Activated gamma-delta T cell treated with Interleukin-2 at 50 U/mL for 16 hours (primary cell): ENCODE data around the gene PLPP4.

Experiments
- DNase-seq: peaks from one replicate; pipeline ENCODE4 v3.0.0-alpha.2; 2020

The PLPP4 gene

DNA sequence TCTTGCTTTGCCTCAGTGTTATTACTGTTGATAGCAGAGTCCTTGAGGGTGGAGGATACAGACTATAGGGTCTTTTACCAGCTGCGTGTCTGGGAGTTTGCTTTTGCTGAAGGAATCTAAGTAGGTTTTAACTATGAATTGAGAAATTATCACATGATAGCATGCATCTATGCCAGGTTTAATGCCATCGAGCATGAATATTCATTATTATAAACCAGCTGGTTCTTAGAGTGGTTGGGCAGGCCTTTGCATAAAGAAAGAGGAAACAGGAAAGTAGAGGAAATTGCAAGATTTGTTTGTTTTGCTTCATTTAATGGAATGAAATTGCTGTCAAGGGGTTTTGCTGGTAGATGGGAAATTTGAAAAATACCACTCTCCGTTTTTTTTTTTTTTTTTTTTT, 70.7 kb downstream of the PLPP4 start:
- no peak for DNase-seq

DNA sequence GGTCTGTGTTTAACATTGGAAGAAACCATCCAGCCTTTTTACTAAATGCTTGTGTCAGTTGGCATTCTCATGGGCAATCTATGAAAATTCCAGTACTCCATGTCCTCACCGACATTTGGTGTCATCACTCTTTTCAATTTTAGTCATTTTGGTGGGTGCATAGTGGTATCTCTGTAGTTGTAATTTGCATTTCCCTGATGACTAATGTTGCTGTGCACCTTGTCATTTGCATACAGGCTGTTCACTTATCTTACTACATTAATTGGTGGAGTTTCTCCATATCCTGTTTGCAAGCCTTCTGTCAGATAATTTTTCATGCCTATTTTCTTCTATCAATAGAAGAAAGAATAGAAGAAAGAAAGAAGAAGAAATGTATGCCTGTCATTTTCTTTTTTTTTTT, 73.7 kb downstream of the PLPP4 start:
- DNase-seq: no peak

DNA sequence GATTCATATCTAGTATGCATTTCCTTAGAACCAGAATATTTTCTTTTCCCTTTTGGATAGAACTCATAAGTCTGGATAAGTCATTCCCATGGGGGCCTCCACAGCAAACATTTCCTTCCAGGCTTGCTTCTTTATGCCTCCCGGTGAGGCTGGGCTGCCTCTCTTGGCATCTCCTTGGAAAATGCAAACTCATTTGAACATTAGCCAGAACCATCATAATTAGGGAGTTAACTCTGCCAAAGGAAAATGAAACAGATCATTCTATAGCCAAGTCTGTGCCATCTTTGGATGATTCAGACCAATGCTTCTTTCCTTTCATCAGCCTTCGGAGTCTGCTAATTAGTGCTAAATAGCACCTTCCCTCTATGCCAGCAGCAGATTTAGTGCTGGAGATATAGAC, 81.1 kb downstream of the PLPP4 start:
- no peak for DNase-seq

DNA sequence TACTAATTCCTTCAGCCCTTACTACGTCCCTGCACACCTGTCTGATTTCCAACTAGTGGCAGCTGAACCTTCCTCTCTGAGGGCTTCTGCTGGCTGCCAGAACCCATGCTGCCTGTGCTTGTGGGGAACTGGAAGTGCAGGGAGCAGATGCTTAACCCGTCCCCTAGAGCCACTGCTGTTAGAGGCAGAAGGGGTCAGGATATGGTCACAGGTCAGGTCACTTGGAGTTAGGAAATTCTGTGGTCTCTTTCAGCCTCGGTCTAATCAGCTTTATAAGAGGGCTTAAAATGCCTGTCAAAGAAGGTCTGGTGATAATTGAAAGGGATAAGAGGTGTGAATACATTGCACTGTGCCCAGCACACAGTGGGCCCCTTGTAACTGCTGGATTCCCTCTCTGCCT, 82.0 kb downstream of the PLPP4 start:
- no peak for DNase-seq

DNA sequence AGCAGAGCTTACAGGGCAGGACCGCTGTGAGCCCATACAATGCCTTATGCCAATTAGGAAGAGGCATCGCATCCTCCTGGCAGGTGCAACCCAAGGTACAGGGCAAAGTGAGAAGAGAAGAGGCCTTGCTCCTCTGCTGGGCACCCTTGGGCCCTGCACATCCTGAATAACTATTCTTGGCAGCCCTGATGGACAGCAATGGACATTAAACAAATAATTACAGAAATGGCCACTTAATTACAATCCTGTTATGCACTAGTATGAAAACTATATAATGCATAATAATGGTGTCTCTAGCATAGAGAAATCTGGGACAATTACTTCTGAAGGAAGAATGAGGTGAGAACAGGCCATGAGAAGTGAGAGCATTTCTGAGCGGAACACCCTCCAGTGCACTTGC, 83.5 kb downstream of the PLPP4 start:
- DNase-seq: no peak

DNA sequence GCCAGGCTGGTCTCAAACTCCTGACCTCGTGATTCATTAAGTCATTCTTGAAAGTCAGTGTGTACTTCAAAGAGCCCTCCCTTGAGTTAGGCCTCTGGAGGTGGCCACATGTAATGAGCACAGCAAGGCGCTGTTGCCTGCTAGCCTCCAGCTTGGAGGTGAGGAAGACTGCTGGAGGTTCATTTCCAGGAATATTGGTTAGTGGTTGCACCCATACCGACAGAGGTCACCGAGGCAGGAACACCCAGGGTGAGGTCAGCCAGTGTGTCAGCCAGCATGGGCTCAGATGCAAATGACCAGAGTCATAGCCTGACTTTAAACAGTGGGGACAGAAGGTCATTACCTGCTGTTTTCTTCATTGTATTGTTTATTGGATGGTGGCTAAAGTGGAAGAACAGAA, 85.0 kb downstream of the PLPP4 start:
- no peak for DNase-seq

DNA sequence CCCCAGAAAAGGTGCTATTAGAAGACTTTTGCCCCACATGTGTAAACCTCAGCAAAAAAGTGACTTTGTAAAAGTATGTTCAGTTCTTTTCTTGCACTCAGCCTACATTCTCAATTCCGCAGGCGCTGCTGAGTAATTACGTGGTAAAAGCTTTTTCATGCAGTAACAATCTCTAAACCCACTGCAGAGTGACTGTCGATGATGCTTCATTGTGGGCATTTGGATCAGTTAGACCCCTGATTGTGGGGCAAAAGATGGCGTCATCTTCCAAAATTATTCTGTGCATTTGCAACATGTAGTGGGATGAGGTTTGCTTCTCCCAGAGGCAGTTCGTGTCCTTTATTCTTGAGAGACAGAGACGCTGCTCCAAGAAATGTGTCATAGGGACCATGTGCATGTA, 85.6 kb downstream of the PLPP4 start:
- DNase-seq: no peak

DNA sequence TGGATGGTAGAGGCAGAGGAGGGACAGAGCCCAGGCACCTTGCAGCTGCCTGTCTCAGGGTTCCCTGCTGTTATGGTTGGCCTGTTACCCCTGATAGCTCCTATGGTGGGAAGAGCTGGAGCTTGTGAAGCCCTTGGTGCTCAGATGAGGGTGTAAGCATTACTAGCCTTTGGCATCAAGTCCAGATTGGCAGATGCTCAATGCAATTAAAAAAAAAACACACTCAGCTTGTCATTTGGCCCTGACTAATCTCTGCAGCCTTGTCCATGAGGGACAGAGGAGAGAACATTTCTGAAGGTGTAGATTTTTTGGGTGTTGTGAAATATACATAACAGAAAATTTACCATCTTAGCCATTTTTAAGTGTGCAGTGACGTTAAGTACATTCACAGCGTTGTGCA, 86.3 kb downstream of the PLPP4 start:
- DNase-seq: no peak

DNA sequence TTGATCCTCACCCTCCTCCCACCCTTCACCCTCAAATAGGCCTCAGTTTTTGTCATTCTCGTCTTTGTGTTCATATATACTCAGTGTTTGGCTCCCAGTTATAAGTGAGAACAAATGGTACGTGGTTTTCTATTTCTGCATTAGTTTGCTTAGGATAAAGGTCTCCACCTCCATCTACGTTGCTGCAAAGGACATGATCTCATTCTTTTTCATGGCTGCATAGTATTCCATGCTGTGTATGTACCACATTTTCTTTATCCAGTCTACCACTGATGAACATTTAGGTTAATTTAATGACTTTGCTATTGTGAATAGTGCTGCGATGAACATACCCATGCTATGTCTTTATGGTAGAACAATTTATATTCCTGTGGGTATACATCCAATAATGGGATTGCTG, 91.2 kb downstream of the PLPP4 start:
- DNase-seq: no peak

DNA sequence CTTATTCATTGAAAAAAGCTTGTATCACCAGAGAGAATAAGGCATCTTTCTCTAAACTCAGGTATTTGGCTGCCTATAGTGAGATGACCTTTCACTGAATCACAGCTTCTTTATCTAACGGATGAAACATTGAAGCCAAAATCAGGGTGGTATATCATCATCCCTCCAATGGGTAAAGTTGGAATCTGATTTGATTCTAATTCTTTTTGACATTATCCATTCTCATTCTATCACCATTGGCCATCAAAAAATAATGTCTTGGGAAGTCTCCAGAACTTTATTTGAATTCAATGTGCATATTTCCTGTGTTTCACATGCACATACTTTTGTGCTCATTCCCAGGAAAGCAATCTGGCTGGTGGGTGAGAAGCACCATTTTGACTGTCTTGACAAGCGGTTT, 95.2 kb downstream of the PLPP4 start:
- no peak for DNase-seq

DNA sequence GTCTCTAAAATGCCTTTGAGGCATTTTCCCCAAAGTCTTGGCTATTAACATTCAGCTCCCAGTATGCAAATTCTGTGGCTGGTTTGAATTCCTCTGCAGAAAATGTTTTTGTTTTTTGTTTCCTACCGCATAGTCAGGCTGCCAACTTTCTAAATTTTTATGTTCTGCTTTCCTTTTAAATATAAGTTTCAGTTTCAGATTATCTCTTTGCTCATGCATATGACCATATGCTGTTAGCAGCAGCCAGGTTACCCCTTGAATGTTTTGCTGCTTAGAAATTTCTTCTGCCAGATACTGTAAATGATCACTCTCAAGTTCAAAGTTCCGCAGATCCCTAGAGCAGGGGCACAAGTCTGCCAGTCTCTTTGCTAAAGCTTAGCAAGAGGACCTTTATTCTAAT, 96.9 kb downstream of the PLPP4 start:
- no peak for DNase-seq

DNA sequence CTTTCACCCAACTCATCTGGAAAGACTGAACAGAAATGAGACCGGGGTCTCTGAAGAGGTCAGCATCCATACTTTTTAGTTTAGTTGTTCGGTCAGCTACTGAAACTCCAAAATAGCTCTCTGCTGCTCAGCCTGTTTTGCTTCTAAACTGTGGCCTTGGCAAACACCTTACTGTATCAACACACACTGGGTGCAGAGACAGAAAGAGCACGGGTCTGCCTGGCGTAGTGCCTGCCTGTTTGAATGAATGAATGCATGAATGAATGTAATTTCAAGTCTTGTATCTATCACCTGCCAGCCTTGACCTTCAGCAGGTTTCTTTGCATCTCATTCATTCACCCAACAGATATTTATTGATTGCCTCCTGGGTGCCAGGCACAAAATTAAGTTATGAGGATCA, 98.4 kb downstream of the PLPP4 start:
- DNase-seq: no peak

DNA sequence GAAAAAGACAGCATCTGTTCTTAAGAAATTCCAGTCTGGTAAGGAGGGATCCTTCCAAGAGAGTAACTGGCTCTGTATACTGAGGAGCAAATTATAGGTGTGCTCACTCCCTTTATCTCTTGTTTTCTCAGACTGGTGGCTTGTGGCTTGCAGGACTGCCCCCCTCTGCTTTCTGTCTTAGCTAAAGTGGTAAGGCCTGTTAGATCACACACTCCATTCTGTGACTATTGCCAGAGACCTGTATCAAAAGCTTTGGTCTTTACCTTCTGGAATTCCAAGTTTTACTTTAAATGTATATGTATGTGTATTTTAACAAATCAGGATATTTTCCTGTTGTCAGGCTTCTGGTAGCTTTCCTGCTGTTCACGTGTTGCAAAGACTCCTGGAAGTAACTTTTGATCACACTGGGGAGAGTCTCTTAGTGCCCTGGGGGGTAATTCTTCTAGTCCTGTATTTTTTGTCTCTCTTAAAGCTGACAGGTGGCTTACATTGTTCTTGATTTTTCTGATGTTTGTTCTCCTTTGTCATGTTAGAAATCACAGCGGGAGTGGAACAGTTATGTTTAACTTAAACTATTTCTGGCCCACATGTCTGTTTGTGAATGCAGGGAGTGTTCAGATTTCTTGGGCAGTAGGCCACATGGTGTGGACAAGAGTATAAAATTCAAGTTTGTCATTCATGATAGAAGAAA, 99.0 kb downstream of the PLPP4 start:
- DNase-seq: no peak

DNA sequence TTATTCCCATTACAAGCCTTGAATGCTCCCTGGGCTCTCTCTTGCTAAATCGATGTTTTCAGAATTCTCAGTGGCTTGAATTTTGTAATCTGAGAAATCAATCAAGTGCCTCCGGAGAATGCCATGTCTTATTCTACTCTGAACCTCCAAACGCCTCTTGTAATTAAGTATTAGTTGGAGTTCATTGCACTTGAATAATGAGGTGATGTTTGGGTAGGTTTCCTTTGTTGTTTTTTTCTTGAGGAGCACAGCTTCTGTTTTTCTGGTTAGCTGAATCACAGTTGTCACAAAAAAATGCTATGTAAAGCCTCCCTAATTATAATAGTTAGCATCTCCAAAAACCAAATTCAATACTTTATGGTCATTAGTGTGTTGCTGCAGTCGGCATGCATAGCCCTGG, 100.3 kb downstream of the PLPP4 start:
- no peak for DNase-seq

DNA sequence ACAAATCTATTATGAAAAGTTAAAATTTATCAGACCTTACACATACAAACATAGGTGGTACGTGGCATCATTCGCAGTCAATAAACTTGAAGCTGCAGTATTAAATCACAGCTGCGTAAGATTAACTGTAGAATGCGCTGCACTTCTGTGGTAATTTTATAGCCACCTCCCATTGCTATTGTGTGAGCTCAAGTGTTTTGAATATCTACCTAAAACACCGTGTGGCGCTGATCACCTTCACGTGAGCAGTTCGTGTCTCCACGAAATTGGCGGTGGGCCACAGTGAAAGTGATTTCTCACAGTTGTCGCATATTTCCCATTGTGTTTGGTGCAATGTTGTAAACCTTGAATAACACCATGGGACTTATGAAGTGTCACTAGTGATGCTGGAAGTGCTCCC, 102.8 kb downstream of the PLPP4 start:
- no peak for DNase-seq

DNA sequence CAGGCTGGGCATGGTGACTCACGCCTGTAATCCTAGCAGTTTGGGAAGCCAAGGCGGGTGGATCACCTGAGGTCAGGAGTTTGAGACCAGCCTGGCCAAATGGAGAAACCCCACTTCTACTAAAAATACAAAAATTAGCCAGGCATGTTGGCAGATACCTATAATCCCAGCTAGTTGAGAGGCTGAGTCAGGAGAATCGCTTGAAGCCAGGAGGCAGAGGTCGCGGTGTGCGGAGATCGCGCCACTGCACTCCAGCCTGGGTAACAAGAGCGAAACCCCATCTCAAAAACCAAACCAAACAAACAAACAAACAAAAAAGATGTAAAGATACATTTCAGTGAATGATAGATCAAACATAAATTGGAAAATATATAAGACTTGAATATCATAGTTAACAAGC, 105.9 kb downstream of the PLPP4 start:
- no peak for DNase-seq

DNA sequence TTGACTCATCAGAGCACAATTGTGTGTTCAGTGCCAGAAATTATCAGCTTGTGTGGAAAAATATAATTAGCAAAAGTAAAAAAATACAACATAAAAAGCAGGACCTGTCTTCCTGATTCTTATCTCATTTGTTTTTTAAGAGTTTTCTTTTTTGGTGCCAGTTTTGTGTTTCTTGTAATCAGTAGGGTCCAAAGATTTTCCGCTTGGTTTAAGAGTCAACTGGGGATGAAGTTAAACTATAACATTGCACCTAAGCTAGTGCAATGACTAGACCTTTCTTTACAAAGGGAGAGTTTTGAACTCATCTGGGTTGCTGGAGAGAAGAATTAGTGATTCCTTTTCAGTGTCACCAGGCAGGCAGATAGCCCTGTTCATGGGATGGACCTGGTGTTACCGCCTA, 113.4 kb downstream of the PLPP4 start:
- DNase-seq: no peak

DNA sequence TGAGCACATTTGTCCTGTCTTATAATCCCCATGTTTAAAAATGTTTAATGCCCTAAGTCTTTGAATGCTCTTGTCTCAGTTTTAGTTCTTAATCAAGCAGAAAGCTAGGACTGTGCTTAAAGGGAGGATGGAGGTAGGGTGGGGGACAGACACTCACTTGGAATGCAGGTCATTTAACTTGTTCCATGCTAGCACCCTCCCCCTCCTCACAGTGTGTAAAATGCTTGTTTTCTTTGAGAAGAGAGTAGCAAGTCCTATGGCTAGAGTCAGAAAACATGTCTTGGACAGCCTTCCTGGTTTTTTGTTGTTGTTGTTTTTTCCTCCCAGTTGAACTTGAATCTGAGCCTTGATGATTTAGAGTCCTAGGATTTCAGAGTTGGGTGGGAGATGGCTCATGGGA, 114.2 kb downstream of the PLPP4 start:
- no peak for DNase-seq

DNA sequence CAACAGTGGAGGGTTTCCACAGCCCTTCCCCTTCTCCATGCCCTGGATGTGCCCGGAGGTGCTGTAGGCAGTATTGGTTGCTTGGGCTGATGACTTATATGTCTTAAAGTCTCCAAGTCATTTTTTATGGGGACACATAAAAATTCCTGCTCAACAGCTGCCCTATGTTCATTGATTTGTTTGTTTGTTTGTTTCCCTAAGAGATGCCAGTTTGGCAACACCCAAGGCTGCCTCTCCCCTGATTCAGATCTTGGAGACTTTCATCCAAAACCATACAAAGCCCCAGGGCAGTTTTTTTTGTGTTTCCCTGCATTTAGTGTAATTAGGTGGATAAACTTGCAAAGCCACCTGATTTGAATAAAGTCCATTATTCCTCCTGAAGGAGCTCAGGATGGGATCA, 115.3 kb downstream of the PLPP4 start:
- DNase-seq: no peak

DNA sequence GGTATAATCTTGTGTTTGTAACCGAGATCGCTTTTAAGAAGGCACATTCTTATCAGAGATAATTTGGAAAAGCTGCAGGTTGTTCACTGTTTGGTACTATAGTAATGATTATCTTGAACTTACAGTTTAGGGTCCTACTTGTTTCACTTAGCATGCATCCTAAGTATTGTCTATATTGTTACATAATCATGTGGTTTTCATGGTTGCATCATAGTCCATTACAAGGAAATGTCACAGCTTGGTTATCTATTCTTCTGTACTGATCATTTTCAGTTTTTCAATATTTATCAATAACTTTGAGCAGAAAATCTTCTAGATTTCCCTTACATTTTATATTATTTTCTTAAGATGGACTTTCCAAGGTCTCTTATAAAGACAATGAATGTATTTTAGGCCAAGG, 116.3 kb downstream of the PLPP4 start:
- DNase-seq: no peak

DNA sequence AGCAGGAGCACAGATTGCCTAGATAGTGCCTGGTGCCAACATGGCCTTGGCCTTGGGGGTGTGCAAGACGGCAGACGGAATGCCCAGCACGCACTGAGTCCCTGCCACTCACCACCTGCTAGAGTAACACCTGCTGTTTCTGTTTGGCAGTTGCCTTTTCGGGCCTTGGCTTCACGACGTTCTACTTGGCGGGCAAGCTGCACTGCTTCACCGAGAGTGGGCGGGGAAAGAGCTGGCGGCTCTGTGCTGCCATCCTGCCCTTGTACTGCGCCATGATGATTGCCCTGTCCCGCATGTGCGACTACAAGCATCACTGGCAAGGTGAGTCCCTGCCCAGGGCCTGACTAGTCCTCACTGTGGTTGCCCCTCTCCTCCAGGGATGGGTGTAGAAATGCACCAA, 118.0 kb downstream of the PLPP4 start:
- no peak for DNase-seq

DNA sequence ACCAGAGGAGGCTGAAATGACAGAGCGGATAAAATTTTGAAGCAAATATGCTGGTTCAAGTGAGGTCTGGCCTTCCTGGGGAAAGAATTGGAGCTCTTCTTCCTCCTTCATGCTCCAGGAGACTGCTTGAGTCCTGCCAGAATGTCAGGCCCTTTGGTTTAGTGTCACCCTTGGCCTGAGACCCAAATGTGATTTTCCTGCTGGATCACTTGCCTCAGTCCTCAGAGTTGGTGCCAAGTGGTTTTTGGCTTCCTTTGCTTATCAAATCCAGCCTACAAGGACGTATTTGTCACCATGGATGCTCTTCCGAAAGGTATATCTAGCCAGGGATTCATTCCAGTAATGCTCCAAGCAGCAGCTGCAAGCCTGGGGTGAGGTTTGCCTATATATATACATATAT, 118.4 kb downstream of the PLPP4 start:
- DNase-seq: no peak

DNA sequence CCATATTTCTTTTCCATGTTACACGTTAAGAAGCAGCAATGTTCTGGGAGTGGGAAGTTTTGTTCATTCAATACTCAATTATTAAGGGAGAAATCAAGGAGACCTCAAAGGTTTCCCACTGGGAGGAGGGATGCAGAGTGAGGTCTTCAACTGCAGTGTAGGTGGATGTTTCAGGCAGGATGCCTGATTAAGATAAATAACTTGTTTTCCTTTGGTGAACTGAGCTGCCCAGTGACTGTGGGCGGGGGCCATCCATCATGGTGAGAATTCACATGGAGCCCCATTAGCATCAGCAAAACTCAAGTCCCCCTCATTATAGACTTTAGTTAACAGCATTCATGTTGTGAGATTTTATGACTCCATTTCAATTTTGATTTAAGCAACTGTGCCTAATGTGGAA, 121.1 kb downstream of the PLPP4 start:
- DNase-seq: no peak

DNA sequence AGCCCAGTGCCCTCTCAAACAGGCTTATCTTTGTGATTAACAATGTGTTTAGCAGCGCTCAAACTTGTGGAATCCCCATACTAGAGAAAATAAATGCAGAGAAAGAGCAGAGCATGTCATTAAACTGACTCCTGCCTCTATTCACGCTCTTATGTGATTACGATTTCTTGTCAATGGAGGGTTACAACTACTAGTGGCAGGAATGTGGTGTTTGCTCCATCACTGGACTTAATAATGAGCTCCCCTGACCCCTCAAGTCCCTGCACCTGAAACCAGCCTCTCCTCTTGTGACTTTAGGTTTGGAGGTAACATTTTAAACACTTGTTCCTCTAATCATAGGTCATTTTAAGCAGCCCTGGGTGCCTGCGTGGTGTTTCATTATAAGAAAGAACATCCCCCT, 121.9 kb downstream of the PLPP4 start:
- DNase-seq: no peak

DNA sequence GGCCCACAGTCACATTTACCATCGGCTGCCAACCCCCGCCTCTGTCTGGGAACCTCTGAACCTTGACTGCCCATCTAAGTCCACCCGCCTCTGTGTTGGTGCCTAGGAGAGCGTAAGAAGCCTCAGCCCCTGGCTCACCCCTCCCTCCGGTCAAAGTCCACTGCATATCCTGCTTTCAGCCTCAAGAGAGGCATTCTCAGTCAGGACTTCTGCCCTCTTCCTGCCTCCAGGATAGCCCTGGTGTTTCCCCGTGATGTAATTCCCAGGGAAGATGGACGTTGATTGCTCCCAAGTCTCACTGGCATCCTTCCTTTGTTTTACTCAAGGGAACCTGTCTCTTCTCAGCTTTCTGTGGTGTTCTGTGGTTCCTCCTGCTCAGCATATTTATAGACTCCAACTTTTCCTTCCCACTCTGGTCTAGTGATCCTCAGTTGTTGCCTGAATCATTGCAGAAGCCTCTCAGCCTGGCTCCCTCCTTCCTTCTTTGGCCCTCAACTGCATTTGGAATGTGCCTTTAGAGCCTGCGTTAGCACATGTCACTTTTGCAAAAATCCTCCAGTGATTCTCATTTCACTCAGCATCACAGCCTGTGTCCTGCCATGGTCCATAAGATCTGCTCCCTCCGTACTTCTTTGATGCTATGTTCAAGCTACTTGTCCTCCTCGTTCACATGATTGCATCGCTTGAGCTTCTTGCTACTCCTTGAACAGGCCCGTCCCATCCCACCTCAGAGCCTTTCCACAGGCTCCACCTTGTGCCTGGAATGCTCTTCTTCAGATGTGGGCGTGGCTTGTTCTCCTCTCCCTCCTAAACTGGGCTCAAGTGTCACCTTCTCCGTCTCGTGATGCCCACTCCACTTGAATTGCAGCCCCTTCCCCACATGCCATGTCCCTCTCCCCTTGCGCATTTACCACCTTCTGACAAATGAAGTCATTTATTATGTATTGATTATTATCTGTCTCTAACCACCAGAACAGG, 124.2 kb downstream of the PLPP4 start:
- DNase-seq: no peak
